Skeletal muscle tissue (tissue), 5 donors: Measurements from ENCODE around the gene PLXDC2. TPM values are rescaled to one million over a fixed set of nuclear protein-coding genes. Genes with fewer than 3 reads are reported as not detected.

ENCODE experiments used
- H3K27ac ChIP-seq: one replicate; pipeline ENCODE4 v1.7.0; 2013; ENCODE audit warnings: mild to moderate bottlenecking, low read depth, low read length, inconsistent platforms
- H3K27me3 ChIP-seq, 3 donors: one replicate each; pipeline ENCODE4 v1.7.0; 2013; ENCODE audit warnings: low read length in 3 of 3; ENCODE audit not compliant: control insufficient read depth in 3 of 3, insufficient read depth in 3 of 3
- H3K36me3 ChIP-seq, 3 donors: one replicate each; pipeline ENCODE4 v1.7.0; 2013; ENCODE audit warnings: low read length in 3 of 3; ENCODE audit not compliant: control insufficient read depth in 3 of 3, insufficient read depth in 3 of 3
- H3K4me1 ChIP-seq, 3 donors: one replicate each; pipeline ENCODE4 v1.7.0; 2013; ENCODE audit warnings: low read length in 3 of 3, mild to moderate bottlenecking in 3 of 3; ENCODE audit not compliant: control insufficient read depth in 3 of 3, insufficient read depth in 3 of 3
- H3K4me3 ChIP-seq, 3 donors: one replicate each; pipeline ENCODE4 v1.7.0; 2013; ENCODE audit warnings: low read length in 3 of 3
- H3K9ac ChIP-seq, 3 donors: one replicate each; pipeline ENCODE4 v1.7.0; 2013; ENCODE audit warnings: low read length in 3 of 3, mild to moderate bottlenecking in 3 of 3, moderate library complexity in 2 of 3, low read depth in 1 of 3
- H3K9me3 ChIP-seq, 3 donors: one replicate each; pipeline ENCODE4 v1.7.0; 2013; ENCODE audit warnings: low read length in 3 of 3; ENCODE audit not compliant: control insufficient read depth in 3 of 3
- small RNA-seq: library from RNA; depleted of rRNA; stranded (forward); fragments of <200 nt; gene quantifications from one replicate; pipeline ENCODE3, GENCODE V24; 2014
- total RNA-seq: library from RNA; depleted of rRNA; stranded (reverse); fragments of >200 nt; gene quantifications from one replicate; pipeline ENCODE4 v1.2.3, GENCODE V29; 2014
- donor health status: Osteomylitis.

PLXDC2 gene
- total RNA-seq, 1 donor from 2014 or later: 23.0 TPM

DNA sequence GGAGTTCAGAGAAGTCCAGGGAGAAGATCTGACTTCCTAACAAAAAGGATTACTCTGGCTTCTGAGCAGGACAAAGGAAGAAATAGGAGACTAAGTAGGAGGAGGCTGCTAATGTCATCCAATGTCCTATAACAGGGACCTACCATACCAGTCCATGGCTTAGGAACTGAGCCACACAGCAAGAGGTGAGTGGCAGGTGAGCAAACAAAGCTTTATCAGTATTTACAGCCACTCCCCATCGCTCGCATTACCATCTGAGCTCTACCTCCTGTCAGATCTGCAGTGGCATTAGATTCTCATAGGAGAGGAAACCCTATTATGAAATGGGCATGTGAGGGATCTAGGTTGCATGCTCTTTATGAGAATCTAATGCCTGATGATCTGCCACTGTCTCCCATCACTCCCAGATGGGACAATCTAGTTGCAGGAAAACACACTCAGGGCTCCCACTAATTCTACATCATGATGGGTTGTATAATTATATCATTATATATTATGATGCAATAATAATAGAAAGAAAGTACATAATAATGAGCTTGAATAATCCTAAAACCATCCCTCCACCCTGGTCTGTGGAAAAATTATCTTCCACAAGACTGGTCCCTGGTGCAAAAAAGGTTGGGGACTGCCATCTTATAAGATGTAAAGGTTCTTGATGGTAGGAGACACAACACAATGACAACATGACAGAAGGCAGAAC is 487.4 kb downstream of the PLXDC2 start:
- no peak overlapping the region for H3K4me3 ChIP-seq
- H3K27me3 ChIP-seq: no peaks in the 10 kb centered on the region
- no peak overlapping the region for H3K9ac ChIP-seq
- no peak overlapping the region for H3K27ac ChIP-seq
- no peaks in the 10 kb centered on the region for H3K9me3 ChIP-seq
- H3K36me3 ChIP-seq: no peaks in the 10 kb centered on the region
- no peaks in the 10 kb centered on the region for H3K4me1 ChIP-seq

GRCh38 chr10:20313665-20314064 is 497.4 kb downstream of the PLXDC2 start:
- Histone ChIP-seq H3K4me3 (no peak overlapping the region), H3K9ac (no peak overlapping the region), H3K27ac (no peak overlapping the region), H3K9me3 (peaks cover 0 to 2% (median 0%) of the 10 kb centered on the region in 3 donors), H3K27me3 (no peaks in the 10 kb centered on the region), H3K4me1 (no peaks in the 10 kb centered on the region), H3K36me3 (no peaks in the 10 kb centered on the region)

DNA sequence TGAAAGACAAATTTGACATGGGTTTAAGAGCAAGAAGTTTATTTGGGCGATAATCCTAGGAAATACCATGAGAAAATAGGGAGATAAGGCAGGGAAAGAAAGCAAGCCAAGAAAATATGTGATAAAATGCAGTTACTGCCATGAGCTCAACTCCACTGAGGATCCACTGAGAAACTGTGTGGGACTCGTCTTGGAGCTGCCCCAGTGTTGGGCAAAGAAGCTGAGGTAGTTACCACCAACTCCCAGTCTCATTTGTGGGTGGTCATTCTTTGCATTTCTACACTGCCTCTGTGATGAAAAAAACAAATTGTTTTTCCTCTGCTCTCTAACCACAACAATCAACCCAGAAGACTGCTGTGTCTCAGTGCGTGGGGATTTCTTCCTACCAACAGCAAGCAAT is 498.2 kb downstream of the PLXDC2 start:
- Histone ChIP-seq H3K27ac (no peak overlapping the region), H3K9me3 (peaks cover 0 to 2% (median 0%) of the 10 kb centered on the region in 3 donors), H3K9ac (no peak overlapping the region), H3K27me3 (no peaks in the 10 kb centered on the region), H3K4me1 (no peaks in the 10 kb centered on the region), H3K36me3 (no peaks in the 10 kb centered on the region), H3K4me3 (no peak overlapping the region)

DNA sequence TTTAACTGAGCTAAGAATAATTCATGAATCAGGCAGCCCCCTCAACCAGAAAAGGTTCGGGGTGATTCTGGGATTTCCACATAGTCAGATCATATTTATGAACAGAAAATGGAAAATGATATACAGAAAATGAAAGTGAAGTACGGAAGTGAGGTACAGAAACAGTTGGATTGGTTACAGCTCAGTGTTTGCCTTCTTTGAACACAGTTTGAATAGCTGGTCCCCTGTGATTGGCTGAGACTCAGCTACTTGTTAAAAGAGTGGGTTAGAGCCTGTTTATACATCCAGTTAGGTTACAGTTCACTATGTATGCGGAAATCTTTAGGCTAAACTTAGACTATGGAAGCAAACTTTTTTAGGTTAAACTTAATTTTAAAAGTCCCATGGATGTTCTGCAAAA is 511.7 kb downstream of the PLXDC2 start:
- H3K4me1 ChIP-seq: no peaks in the 10 kb centered on the region
- H3K27me3 ChIP-seq: no peaks in the 10 kb centered on the region
- no peaks in the 10 kb centered on the region for H3K36me3 ChIP-seq
- H3K9ac ChIP-seq: no peak overlapping the region
- H3K9me3 ChIP-seq: peaks cover 0 to 3% (median 0%) of the 10 kb centered on the region in 3 donors
- H3K27ac ChIP-seq: no peak overlapping the region
- no peak overlapping the region for H3K4me3 ChIP-seq

- Histone ChIP-seq H3K4me3 (no peak overlapping the region), H3K27ac (no peak overlapping the region), H3K36me3 (no peaks in the 10 kb centered on the region), H3K9me3 (peaks cover 0 to 6% (median 0%) of the 10 kb centered on the region in 3 donors), H3K4me1 (no peaks in the 10 kb centered on the region), H3K27me3 (no peaks in the 10 kb centered on the region), H3K9ac (no peak overlapping the region)
Observed at GRCh38 chr10:20330246-20330645, 514.0 kb downstream of the PLXDC2 start.

DNA sequence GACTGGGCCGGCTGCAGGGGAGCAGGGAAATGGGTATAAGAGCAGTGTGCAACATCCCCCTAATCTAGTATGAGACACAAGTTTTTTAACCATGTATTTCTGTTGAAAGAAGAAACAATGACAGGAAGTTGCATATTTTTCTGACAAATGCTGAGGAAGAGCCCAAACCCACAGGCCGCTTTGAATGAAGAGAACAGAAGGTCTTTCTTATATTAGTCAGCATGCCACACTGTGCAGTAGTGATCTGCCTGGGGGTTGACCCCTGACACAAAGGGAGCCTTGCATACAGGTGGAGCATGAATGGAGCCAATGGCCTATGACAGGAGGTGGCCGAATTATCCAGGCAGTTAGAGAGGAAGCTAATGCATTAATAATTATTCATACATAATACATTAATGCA is 518.3 kb downstream of the PLXDC2 start:
- Histone ChIP-seq H3K4me1 (no peaks in the 10 kb centered on the region), H3K36me3 (no peaks in the 10 kb centered on the region), H3K9me3 (peaks cover 0 to 3% (median 0%) of the 10 kb centered on the region in 3 donors), H3K4me3 (no peak overlapping the region), H3K27ac (no peak overlapping the region), H3K9ac (no peak overlapping the region), H3K27me3 (no peaks in the 10 kb centered on the region)

Small RNA genes within 50 kb of the gene (small RNA-seq; reads per million reads assigned to genes)
- gene RNU6-1212P: not detected
